Hepatocyte (in vitro differentiated cells): ENCODE results near the gene SF3B3. TPM values are rescaled to one million over a fixed set of nuclear protein-coding genes. Genes with fewer than 3 reads are reported as not detected.

Source experiments
- DNase-seq: peaks from one replicate; pipeline ENCODE4 v3.0.0-alpha.2; 2016; ENCODE audit warnings: low spot score
- H2AFZ ChIP-seq: fragments of 200-600 bp; sonication (generic); 2 replicates; pipeline ENCODE4 v1.6.0; 2016; ENCODE audit warnings: antibody characterized with exemption, mild to moderate bottlenecking
- H3K27ac ChIP-seq: fragments of 200-600 bp; sonication (generic); 2 replicates; pipeline ENCODE4 v1.5.1; 2016; ENCODE audit warnings: mild to moderate bottlenecking
- H3K27me3 ChIP-seq: fragments of 200-600 bp; sonication (generic); 2 replicates; pipeline ENCODE4 v1.6.1; 2016
- H3K36me3 ChIP-seq: fragments of 200-600 bp; sonication (generic); replicated peaks from 2 replicates; pipeline ENCODE4 v1.5.1; 2016; ENCODE audit warnings: low read depth; ENCODE audit not compliant: insufficient read depth
- H3K4me1 ChIP-seq: fragments of 200-600 bp; sonication (generic); 2 replicates; pipeline ENCODE4 v1.5.1; 2016; ENCODE audit warnings: mild to moderate bottlenecking, moderate library complexity; ENCODE audit not compliant: insufficient read depth
- H3K4me2 ChIP-seq: fragments of 200-600 bp; sonication (generic); 2 replicates; pipeline ENCODE4 v1.6.0; 2016
- H3K4me3 ChIP-seq: fragments of 200-600 bp; sonication (generic); 2 replicates; pipeline ENCODE4 v1.5.1; 2016; ENCODE audit warnings: mild to moderate bottlenecking
- H3K79me2 ChIP-seq: fragments of 200-600 bp; sonication (generic); 2 replicates; pipeline ENCODE4 v1.6.0; 2017; ENCODE audit warnings: mild to moderate bottlenecking
- H3K9me2 ChIP-seq: fragments of 200-600 bp; sonication (generic); replicated peaks from 2 replicates; pipeline ENCODE4 v1.6.0; 2017; ENCODE audit warnings: mild to moderate bottlenecking; ENCODE audit not compliant: insufficient read depth
- H3K9me3 ChIP-seq: fragments of 200-600 bp; sonication (generic); 2 replicates; pipeline ENCODE4 v1.5.1; 2016; ENCODE audit warnings: low read depth, mild to moderate bottlenecking
- H4K20me1 ChIP-seq: fragments of 200-600 bp; sonication (generic); 2 replicates; pipeline ENCODE4 v1.6.0; 2016; ENCODE audit warnings: mild to moderate bottlenecking; ENCODE audit not compliant: insufficient read depth, poor library complexity, severe bottlenecking
- EZH2 ChIP-seq: fragments of 200-600 bp; sonication (generic); IDR thresholded peaks from 2 replicates; pipeline ENCODE4 v1.6.1; 2016; ENCODE audit warnings: antibody characterized with exemption, mild to moderate bottlenecking, borderline replicate concordance
- EZH2phosphoT487 ChIP-seq: fragments of 200-600 bp; sonication (generic); IDR thresholded peaks from one replicate; pipeline ENCODE4 v1.6.1; 2018; ENCODE audit warnings: antibody characterized with exemption, mild to moderate bottlenecking, low read depth, moderate library complexity; ENCODE audit not compliant: unreplicated experiment, severe bottlenecking
- WGBS: methylation state at CpG from one replicate; pipeline ENCODE4 v1.1.6; 2016; ENCODE audit warnings: low lambda C conversion rate; ENCODE audit errors: missing lambda C conversion rate; 5-methylcytosine and 5-hydroxymethylcytosine counted together
- polyA plus RNA-seq: library from polyadenylated mRNA; unstranded; fragments of >200 nt; fragmentation: Nextera tagmentation; extraction: Ambion mirVana; gene quantifications from 2 replicates; pipeline ENCODE4 v1.2.1, GENCODE V29; 2016
- total RNA-seq: library from RNA; depleted of rRNA; stranded (reverse); fragments of >200 nt; gene quantifications from 2 replicates; pipeline ENCODE4 v1.2.3, GENCODE V29; 2014
- TF ChIP-seq, protein P1 (sequence below): fragments of 200-600 bp; sonication (generic); IDR thresholded peaks from 2 replicates; pipeline ENCODE4 v1.5.1; 2016; ENCODE audit warnings: antibody characterized with exemption, mild to moderate bottlenecking; ENCODE audit not compliant: poor library complexity

The SF3B3 gene
- total and polyA plus RNA-seq, 2 experiments from 2014 or later: 147 to 171 TPM

GRCh38 chr16:70480127-70481105 lies 43.2 kb upstream of the SF3B3 start:
- no peaks in the 10 kb centered on the region for H3K27me3 ChIP-seq
- H3K4me3 ChIP-seq: no peak overlapping the region
- H3K79me2 ChIP-seq: no peaks in the 10 kb centered on the region
- no peaks in the 10 kb centered on the region for H3K9me3 ChIP-seq
- DNase-seq: no peak
- H4K20me1 ChIP-seq: no peaks in the 10 kb centered on the region
- no peak overlapping the region for H2AFZ ChIP-seq
- no peak overlapping the region for H3K4me2 ChIP-seq
- no peaks in the 10 kb centered on the region for H3K9me2 ChIP-seq
- H3K27ac ChIP-seq: no peak overlapping the region
- TF ChIP-seq, protein P1, sequence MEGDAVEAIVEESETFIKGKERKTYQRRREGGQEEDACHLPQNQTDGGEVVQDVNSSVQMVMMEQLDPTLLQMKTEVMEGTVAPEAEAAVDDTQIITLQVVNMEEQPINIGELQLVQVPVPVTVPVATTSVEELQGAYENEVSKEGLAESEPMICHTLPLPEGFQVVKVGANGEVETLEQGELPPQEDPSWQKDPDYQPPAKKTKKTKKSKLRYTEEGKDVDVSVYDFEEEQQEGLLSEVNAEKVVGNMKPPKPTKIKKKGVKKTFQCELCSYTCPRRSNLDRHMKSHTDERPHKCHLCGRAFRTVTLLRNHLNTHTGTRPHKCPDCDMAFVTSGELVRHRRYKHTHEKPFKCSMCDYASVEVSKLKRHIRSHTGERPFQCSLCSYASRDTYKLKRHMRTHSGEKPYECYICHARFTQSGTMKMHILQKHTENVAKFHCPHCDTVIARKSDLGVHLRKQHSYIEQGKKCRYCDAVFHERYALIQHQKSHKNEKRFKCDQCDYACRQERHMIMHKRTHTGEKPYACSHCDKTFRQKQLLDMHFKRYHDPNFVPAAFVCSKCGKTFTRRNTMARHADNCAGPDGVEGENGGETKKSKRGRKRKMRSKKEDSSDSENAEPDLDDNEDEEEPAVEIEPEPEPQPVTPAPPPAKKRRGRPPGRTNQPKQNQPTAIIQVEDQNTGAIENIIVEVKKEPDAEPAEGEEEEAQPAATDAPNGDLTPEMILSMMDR: no peak
- TF ChIP-seq EZH2 (no peak), EZH2phosphoT487 (no peak)
- WGBS: 95% methylated on average over 17 of the region's 17 CpGs
- H3K4me1 ChIP-seq: peaks cover 3% of the 10 kb centered on the region
- no peaks in the 10 kb centered on the region for H3K36me3 ChIP-seq

- no peaks in the 10 kb centered on the region for H3K4me1 ChIP-seq
- no peaks in the 10 kb centered on the region for H3K9me2 ChIP-seq
- H3K9me3 ChIP-seq: no peaks in the 10 kb centered on the region
- TF ChIP-seq EZH2phosphoT487 (no peak), EZH2 (no peak)
- TF ChIP-seq, protein P1: no peak
- no peaks in the 10 kb centered on the region for H3K36me3 ChIP-seq
- 94% methylated on average over 7 of the region's 7 CpGs for WGBS
- H3K79me2 ChIP-seq: no peaks in the 10 kb centered on the region
- no peak overlapping the region for H3K27ac ChIP-seq
- no peaks in the 10 kb centered on the region for H4K20me1 ChIP-seq
- H3K27me3 ChIP-seq: no peaks in the 10 kb centered on the region
- no peak overlapping the region for H3K4me3 ChIP-seq
- no peak for DNase-seq
- no peak overlapping the region for H2AFZ ChIP-seq
- no peak overlapping the region for H3K4me2 ChIP-seq
Measured at GRCh38 chr16:70481929-70482536, 41.6 kb upstream of the SF3B3 start.

GRCh38 chr16:70482624-70483023 lies 41.0 kb upstream of the SF3B3 start:
- Histone ChIP-seq H4K20me1 (no peaks in the 10 kb centered on the region), H2AFZ (no peak overlapping the region), H3K27me3 (no peaks in the 10 kb centered on the region), H3K9me2 (no peaks in the 10 kb centered on the region), H3K79me2 (no peaks in the 10 kb centered on the region), H3K36me3 (no peaks in the 10 kb centered on the region), H3K9me3 (no peaks in the 10 kb centered on the region), H3K4me3 (no peak overlapping the region), H3K4me1 (no peaks in the 10 kb centered on the region), H3K4me2 (no peak overlapping the region), H3K27ac (no peak overlapping the region)
- no peak for TF ChIP-seq EZH2
- no peak for TF ChIP-seq EZH2phosphoT487
- TF ChIP-seq, protein P1: no peak
- DNase-seq: no peak
- WGBS: 96% methylated on average over 4 of the region's 5 CpGs
